Measurements from ENCODE around the gene NCAPD3. TPM values are rescaled to one million over a fixed set of nuclear protein-coding genes. Genes with fewer than 3 reads are reported as not detected.

The NCAPD3 gene
- total and polyA plus RNA-seq, 9 of the 15 experiments (the other 6 are each of a cell fraction or from before 2014, with no cell fraction given), result 23.6 to 80.6 (median 58.6) TPM

- ATAC-seq (no peak), FAIRE-seq (no peak), DNase-seq (ENCODE audit: extremely low read depth in 1 of 4, low spot score in 3 of 4) (no peak)
- 93% methylated on average over 9 of the region's 10 CpGs for WGBS (ENCODE audit: insufficient coverage, low coverage, missing lambda C conversion rate)
- no TSS peak for BruUV-seq (replicated peaks)
- intact Hi-C loops (cut with micrococcal nuclease) (no loop called here), in situ Hi-C loops (cut with MboI) (no loop called here)
- Histone ChIP-seq H3K9me3 (replicated peaks; ENCODE audit: control insufficient read depth, insufficient read depth, low read depth, low read length) (no peaks in the 10 kb centered on the region), H3K4me2 (ENCODE audit: insufficient read depth, low read length) (no peak overlapping the region), H3K9ac (ENCODE audit: insufficient read depth in 1 of 2, low read depth in 2 of 2, low read length in 2 of 2) (no peak overlapping the region), H3K9me1 (ENCODE audit: control insufficient read depth, insufficient read depth, low read length) (no peaks in the 10 kb centered on the region), H3K27me3 (ENCODE audit: control insufficient read depth in 2 of 2, insufficient read depth in 2 of 2, low read length in 2 of 2) (no peaks in the 10 kb centered on the region), H3K4me1 (replicated peaks in 1 of 2; ENCODE audit: control insufficient read depth in 2 of 2, insufficient read depth in 2 of 2, low read length in 2 of 2) (no peaks in the 10 kb centered on the region), H3K36me3 (ENCODE audit: control insufficient read depth, insufficient read depth, low read length) (peaks cover 91% of the 10 kb centered on the region), H4K20me1 (replicated peaks; ENCODE audit: control insufficient read depth, insufficient read depth, low read length) (no peaks in the 10 kb centered on the region), H3K4me3 (no peak overlapping the region), H3K27ac (ENCODE audit: extremely low read depth, low read depth, low read length) (no peak overlapping the region), H2AFZ (ENCODE audit: low read depth, low read length) (no peak overlapping the region), H3K79me2 (ENCODE audit: control insufficient read depth, insufficient read depth, low read length) (no peaks in the 10 kb centered on the region)
- ChIA-PET POLR2A (interaction anchor here (0.6 kb wide), 1 partner anchor 12 kb away, joined by 3 read pairs; no protein-coding TSS in a partner anchor), CTCF (ENCODE audit: low intra/inter-chr PET ratio) (no interaction called here)
- no peak for TF ChIP-seq E2F4 (CRISPR knock-in tag; IDR thresholded peaks at IDR 0.05; ENCODE audit: low read depth)
- TF ChIP-seq ZNF41 (CRISPR knock-in tag; conservative IDR thresholded peaks at IDR 0.05), result no peak
- no peak for TF ChIP-seq MAZ (CRISPR knock-in tag; conservative IDR thresholded peaks at IDR 0.05 in 1 of 2, IDR thresholded peaks at IDR 0.05 in 1 of 2)
- TF ChIP-seq ZNF551 (CRISPR knock-in tag; IDR thresholded peaks at IDR 0.05), result no peak
- no peak for TF ChIP-seq NCOA1 (IDR thresholded peaks at IDR 0.05; ENCODE audit: low read depth)
- TF ChIP-seq TRIM28 (IDR thresholded peaks at IDR 0.05), result no peak
- TF ChIP-seq RNF219 (CRISPR knock-in tag; IDR thresholded peaks at IDR 0.05), result no peak
- no peak for TF ChIP-seq DIDO1 (tag; IDR thresholded peaks at IDR 0.05; ENCODE audit: low read depth)
- TF ChIP-seq VEZF1 (CRISPR knock-in tag; IDR thresholded peaks at IDR 0.05), result no peak
- TF ChIP-seq MLLT1 (IDR thresholded peaks at IDR 0.05), result no peak
- TF ChIP-seq CTCFL (IDR thresholded peaks at IDR 0.05; ENCODE audit: borderline replicate concordance, insufficient read depth, low read depth, low read length, poor library complexity, severe bottlenecking), result no peak
- no peak for TF ChIP-seq ZNF644 (tag; IDR thresholded peaks at IDR 0.05; ENCODE audit: low read depth)
- no peak for TF ChIP-seq SMC3 (conservative IDR thresholded peaks at IDR 0.05; ENCODE audit: insufficient read depth, low read depth, low read length)
- no peak for TF ChIP-seq ATF1 (CRISPR knock-in tag; IDR thresholded peaks at IDR 0.05)
- no peak for TF ChIP-seq ATF1 (tag; IDR thresholded peaks at IDR 0.05)
- TF ChIP-seq NFIC (IDR thresholded peaks at IDR 0.05), result no peak
Observed at GRCh38 chr11:134171951-134172350, 51.8 kb downstream of the NCAPD3 start.
